IMR-90 (cell line): ENCODE measurements around the gene SLC39A11. TPM values are rescaled to one million over a fixed set of nuclear protein-coding genes. Genes with fewer than 3 reads are reported as not detected.

Source experiments
- ATAC-seq: fragments of 200-7000 bp; cut with Tn5 transposase; 2 replicates; pipeline ENCODE4 v1.9.1; 2020; ENCODE audit warnings: low read depth, mild to moderate bottlenecking, moderate library complexity
- BruUV-seq: library from RNA; stranded (reverse); fragments of 400-500 nt; replicated peaks from 2 replicates; lab custom pipeline; 2021; lab: Mats Ljungman, UMichigan
- CTCF ChIA-PET: fragments of 300-600 bp; formaldehyde crosslinking; extraction: SDS; loops from one replicate; lab custom pipeline; 2021; ENCODE audit warnings: antibody characterized with exemption; lab: Yijun Ruan, JAX
- POLR2A ChIA-PET: fragments of 300-600 bp; sonication (Branson Sonifier 250); formaldehyde crosslinking; loops from one replicate; lab custom pipeline; 2022; ENCODE audit warnings: antibody characterized with exemption; ENCODE audit not compliant: unreplicated experiment; lab: Charles Lee
- DNase-seq: peaks from one replicate; pipeline ENCODE4 v3.0.0; 2013
- H2AFZ ChIP-seq: replicated peaks from 2 replicates; pipeline ENCODE3; 2013; ENCODE audit warnings: low read length, mild to moderate bottlenecking; ENCODE audit not compliant: poor library complexity
- H2AK5ac ChIP-seq: 2 replicates; pipeline ENCODE4 v1.6.1; 2013; ENCODE audit warnings: low read depth, low read length, inconsistent platforms
- H2AK9ac ChIP-seq: replicated peaks from 2 replicates; pipeline ENCODE3; 2013; ENCODE audit warnings: mild to moderate bottlenecking, low read depth, low read length, moderate library complexity; ENCODE audit not compliant: poor library complexity
- H2BK120ac ChIP-seq: 2 replicates; pipeline ENCODE4 v1.6.1; 2013; ENCODE audit warnings: low read depth, low read length, inconsistent platforms
- H2BK15ac ChIP-seq: 3 replicates; pipeline ENCODE4 v1.6.1; 2013; ENCODE audit warnings: low read depth, low read length, inconsistent platforms
- H2BK20ac ChIP-seq: 2 replicates; pipeline ENCODE4 v1.6.1; 2013; ENCODE audit warnings: low read depth, mild to moderate bottlenecking, inconsistent platforms, low read length, moderate library complexity
- H2BK5ac ChIP-seq: 2 replicates; pipeline ENCODE4 v1.6.1; 2013; ENCODE audit warnings: mild to moderate bottlenecking, low read depth, low read length, inconsistent platforms; ENCODE audit not compliant: poor library complexity, severe bottlenecking
- H3K14ac ChIP-seq: replicated peaks from 2 replicates; pipeline ENCODE4 v1.6.1; 2013; ENCODE audit warnings: low read depth, low read length, inconsistent platforms
- H3K18ac ChIP-seq: 2 replicates; pipeline ENCODE4 v1.6.1; 2013; ENCODE audit warnings: low read depth, low read length, control low read depth
- H3K23ac ChIP-seq: 2 replicates; pipeline ENCODE4 v1.6.1; 2013; ENCODE audit warnings: low read depth, low read length, inconsistent platforms
- H3K27ac ChIP-seq: 2 replicates; pipeline ENCODE4 v1.5.1; 2013; ENCODE audit warnings: mild to moderate bottlenecking, control low read depth, low read length; ENCODE audit not compliant: insufficient read depth
- H3K27me3 ChIP-seq: 2 replicates; pipeline ENCODE4 v1.6.1; 2013; ENCODE audit warnings: low read length; ENCODE audit not compliant: control insufficient read depth, insufficient read depth
- H3K36me3 ChIP-seq: 2 replicates; pipeline ENCODE4 v1.6.1; 2013; ENCODE audit warnings: low read length, mixed read lengths; ENCODE audit not compliant: control insufficient read depth, insufficient read depth
- H3K4ac ChIP-seq: 2 replicates; pipeline ENCODE4 v1.6.1; 2013; ENCODE audit warnings: low read depth, low read length, inconsistent platforms
- H3K4me1 ChIP-seq: 2 replicates; pipeline ENCODE4 v1.6.1; 2013; ENCODE audit warnings: low read length, mixed read lengths; ENCODE audit not compliant: control insufficient read depth, insufficient read depth
- H3K4me2 ChIP-seq: 2 replicates; pipeline ENCODE4 v1.6.1; 2013; ENCODE audit warnings: low read depth, mild to moderate bottlenecking, control low read depth, low read length, moderate library complexity
- H3K4me3 ChIP-seq: 2 replicates; pipeline ENCODE4 v1.5.1; 2013; ENCODE audit warnings: low read depth, mild to moderate bottlenecking, control low read depth, low read length, moderate library complexity; ENCODE audit not compliant: insufficient read depth
- H3K56ac ChIP-seq: 2 replicates; pipeline ENCODE4 v1.6.1; 2013; ENCODE audit warnings: low read length, inconsistent platforms; ENCODE audit not compliant: insufficient read depth; ENCODE audit errors: extremely low read depth
- H3K79me1 ChIP-seq, 2 experiments: 2 replicates each; pipeline ENCODE4 v1.6.1; 2013; ENCODE audit warnings: low read length in 2 of 2, inconsistent platforms in 1 of 2, low read depth in 1 of 2
- H3K9ac ChIP-seq: 2 replicates; pipeline ENCODE4 v1.6.1; 2013; ENCODE audit warnings: low read depth, low read length, control low read depth
- H3K9me1 ChIP-seq: 2 replicates; pipeline ENCODE4 v1.6.1; 2013; ENCODE audit warnings: low read length, inconsistent platforms; ENCODE audit not compliant: insufficient read depth
- H3K9me3 ChIP-seq: 2 replicates; pipeline ENCODE4 v1.6.1; 2013; ENCODE audit warnings: low read length; ENCODE audit not compliant: control insufficient read depth, insufficient read depth
- H4K20me1 ChIP-seq: 2 replicates; pipeline ENCODE4 v1.6.1; 2013; ENCODE audit warnings: low read length, inconsistent platforms; ENCODE audit not compliant: insufficient read depth
- H4K5ac ChIP-seq: 2 replicates; pipeline ENCODE4 v1.6.1; 2013; ENCODE audit warnings: mild to moderate bottlenecking, low read depth, low read length, control low read depth
- H4K8ac ChIP-seq, 2 experiments: 2 replicates each; pipeline ENCODE4 v1.6.1; 2013; ENCODE audit warnings: low read depth in 2 of 2, low read length in 2 of 2, control low read depth in 1 of 2, inconsistent platforms in 1 of 2
- H4K91ac ChIP-seq: 2 replicates; pipeline ENCODE4 v1.6.1; 2013; ENCODE audit warnings: low read depth, low read length, inconsistent platforms; ENCODE audit not compliant: insufficient read depth
- MAFK ChIP-seq: IDR thresholded peaks from 2 replicates; pipeline ENCODE4 v1.6.1; 2012; ENCODE audit warnings: low read depth, low read length, improper control_type of control experiment
- WGBS, 2 experiments: methylation state at CpG; one replicate each; pipeline versions ENCODE4 v1.1.5 to v1.1.7; 2013; ENCODE audit warnings: missing lambda C conversion rate in 2 of 2; ENCODE audit not compliant: insufficient read length in 1 of 2; ENCODE audit errors: extremely low coverage in 2 of 2; 5-methylcytosine and 5-hydroxymethylcytosine counted together
- dilution Hi-C: fragments of 300-500 bp; cut with HindIII; formaldehyde crosslinking; loops from one replicate; pipeline ENCODE4 v1.14.3; 2018; ENCODE audit warnings: low sequenced_read_pairs; ENCODE audit not compliant: unreplicated experiment
- in situ Hi-C: fragments of 300-500 bp; cut with MboI; formaldehyde crosslinking; loops from 3 replicates; pipeline ENCODE4 v1.14.3; 2019; ENCODE audit warnings: low sequenced_read_pairs, inconsistent platforms, mixed read lengths
- intact Hi-C: fragments of 100-400 bp; cut with micrococcal nuclease; formaldehyde crosslinking; loops from 2 replicates; pipeline ENCODE4 v1.10.0; 2022
- polyA plus RNA-seq, 3 experiments: library from polyadenylated mRNA; depleted of rRNA; stranded (reverse); fragments of >200 nt; gene quantifications; 2 replicates each; pipeline ENCODE4 v1.2.3, GENCODE V29; 2012; ENCODE audit warnings: low replicate concordance in 1 of 3
- total RNA-seq: library from RNA; depleted of rRNA; stranded (reverse); fragments of >200 nt; gene quantifications from 2 replicates; pipeline ENCODE4 v1.2.3, GENCODE V29; 2012

The SLC39A11 gene
- total and polyA plus RNA-seq, 2 of the 4 experiments (the other 2 are of a cell fraction), result 8.8 to 14.3 TPM

- CTCF ChIA-PET, result interaction anchor here (0.6 kb wide), 1 partner anchor 518 kb away, joined by 6 read pairs; no protein-coding TSS in a partner anchor
- intact Hi-C loops, result no loop called here
Observed at GRCh38 chr17:72822358-72823023, 270.0 kb downstream of the SLC39A11 start.

More at GRCh38 chr17:72822358-72823023, 270.0 kb downstream of the SLC39A11 start:
- DNase-seq (no peak), ATAC-seq (no peak)
- no peak overlapping the region for H3K27ac ChIP-seq
- no peak overlapping the region for H3K18ac ChIP-seq
- POLR2A ChIA-PET, result no interaction called here
- H2BK20ac ChIP-seq, result no peak overlapping the region
- no CpG with 5 or more reads among the region's 5 CpGs for WGBS, 2 experiments
- H2BK15ac ChIP-seq, result no peak overlapping the region
- dilution Hi-C loops (no loop called here), in situ Hi-C loops (no loop called here)
- H3K14ac ChIP-seq, result no peak overlapping the region
- no peaks in the 10 kb centered on the region for H3K9me1 ChIP-seq
- H3K4ac ChIP-seq, result no peak overlapping the region
- no peak overlapping the region for H2AFZ ChIP-seq
- no peak overlapping the region for H4K8ac ChIP-seq
- H3K56ac ChIP-seq, result no peak overlapping the region
- no peak overlapping the region for H2AK5ac ChIP-seq
- TF ChIP-seq MAFK, result no peak
- no peaks in the 10 kb centered on the region for H4K20me1 ChIP-seq
- no peaks in the 10 kb centered on the region for H3K4me1 ChIP-seq
- H4K5ac ChIP-seq, result no peak overlapping the region
- H2BK5ac ChIP-seq, result no peak overlapping the region
- H3K27me3 ChIP-seq, result no peaks in the 10 kb centered on the region
- H3K23ac ChIP-seq, result no peak overlapping the region
- no peak overlapping the region for H3K9ac ChIP-seq
- H3K4me3 ChIP-seq, result no peak overlapping the region
- peaks cover 2% of the 10 kb centered on the region; the same call in 1 of the 2 replicates for H3K36me3 ChIP-seq
- peaks cover 7% of the 10 kb centered on the region for H3K9me3 ChIP-seq
- BruUV-seq, result no TSS peak
- H3K4me2 ChIP-seq, result no peak overlapping the region
- H3K79me1 ChIP-seq, result no peaks in the 10 kb centered on the region
- no peak overlapping the region for H4K91ac ChIP-seq
- H2BK120ac ChIP-seq, result no peak overlapping the region
- no peak overlapping the region for H2AK9ac ChIP-seq
